GM18502 (cell line): ENCODE results near the gene TEKT5.

ENCODE experiments used
- ATAC-seq: cut with Tn5 transposase; IDR thresholded peaks from one replicate; pipeline ENCODE4 v1.9.1; 2021; ENCODE audit warnings: mild to moderate bottlenecking; ENCODE audit not compliant: unreplicated experiment, poor library complexity

Gene TEKT5

DNA sequence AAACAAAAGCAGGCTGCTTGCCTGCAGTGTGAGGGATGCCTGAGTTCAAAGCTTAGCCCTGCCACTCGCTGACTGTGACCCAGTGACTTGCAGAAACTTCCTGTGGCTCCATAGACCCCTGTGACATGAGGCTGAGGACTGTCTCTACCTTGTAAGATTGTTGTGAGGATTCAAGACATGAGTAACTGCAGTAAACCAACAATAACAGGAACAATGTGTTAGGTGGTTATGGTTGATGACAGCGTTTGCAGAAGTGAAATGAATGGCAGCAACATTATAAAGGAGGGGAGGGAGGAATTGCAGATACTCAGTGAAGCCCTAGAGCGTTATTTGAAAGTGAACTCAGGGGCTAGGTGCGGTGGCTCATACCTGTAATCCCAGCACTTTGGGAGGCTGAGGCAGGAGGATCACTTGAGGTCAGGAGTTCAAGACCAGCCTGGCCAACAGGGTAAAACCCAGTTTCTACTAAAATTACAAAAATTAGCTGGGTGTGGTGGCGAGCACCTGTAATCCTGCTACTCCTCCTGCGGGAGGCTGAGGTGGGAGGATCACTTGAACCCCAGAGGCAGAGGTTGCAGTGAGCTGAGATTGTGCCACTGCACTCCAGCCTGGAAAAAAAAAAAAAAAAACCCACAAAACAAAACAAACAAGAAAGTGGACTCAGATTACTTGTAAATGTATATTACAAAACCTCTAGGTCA, 80.8 kb downstream of the TEKT5 start:
- no peak for ATAC-seq

DNA sequence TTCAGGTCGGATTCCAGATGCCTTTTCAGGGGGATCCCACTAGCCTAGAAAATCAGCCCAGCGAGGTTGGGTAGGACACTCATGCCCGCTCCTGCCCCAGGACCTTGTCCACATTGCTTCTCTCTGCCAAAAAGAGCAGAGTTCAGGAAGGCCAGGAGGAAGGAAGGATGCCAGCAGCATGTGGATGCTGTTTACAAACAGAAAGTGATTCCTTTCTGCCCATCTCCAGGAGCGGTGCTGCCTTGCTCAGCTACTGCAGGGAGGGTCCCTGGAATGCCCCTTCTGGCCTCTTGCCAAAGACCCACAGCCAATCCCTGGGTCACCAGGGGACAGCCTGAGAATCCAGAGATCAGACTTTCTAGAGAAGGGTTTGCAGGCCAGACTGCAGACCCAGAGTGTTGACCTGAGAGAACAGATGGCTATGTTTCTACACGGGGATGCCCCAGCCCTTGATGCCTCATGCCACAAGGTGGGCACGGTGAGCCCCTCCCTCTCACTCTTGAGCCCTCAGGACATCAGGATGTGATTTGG, 82.0 kb downstream of the TEKT5 start:
- no peak for ATAC-seq

DNA sequence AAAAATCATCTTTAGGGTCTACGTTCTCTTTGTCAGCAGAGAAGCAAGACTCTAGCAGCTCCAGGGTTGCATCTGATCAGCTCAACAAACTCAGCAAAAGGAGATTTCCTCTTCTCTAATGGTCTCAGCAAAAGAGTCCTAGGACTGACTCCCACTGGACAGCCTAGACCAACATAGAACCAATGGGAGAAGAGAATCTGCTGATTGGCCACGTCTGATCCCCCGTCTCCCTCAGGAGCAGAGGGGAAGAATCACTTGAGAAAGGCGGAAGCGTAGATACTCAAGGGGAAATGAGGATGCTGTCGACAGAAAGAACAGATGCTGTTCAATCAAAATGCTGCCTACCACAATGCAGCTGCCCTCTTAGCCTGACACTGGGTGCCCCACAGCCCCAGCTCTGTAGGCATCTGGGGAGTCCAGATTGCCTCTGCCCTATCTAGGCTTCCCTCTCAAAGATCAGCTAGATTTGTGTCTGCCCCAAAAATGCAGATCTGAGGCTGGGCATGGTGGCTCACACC, 82.8 kb downstream of the TEKT5 start:
- no peak for ATAC-seq

DNA sequence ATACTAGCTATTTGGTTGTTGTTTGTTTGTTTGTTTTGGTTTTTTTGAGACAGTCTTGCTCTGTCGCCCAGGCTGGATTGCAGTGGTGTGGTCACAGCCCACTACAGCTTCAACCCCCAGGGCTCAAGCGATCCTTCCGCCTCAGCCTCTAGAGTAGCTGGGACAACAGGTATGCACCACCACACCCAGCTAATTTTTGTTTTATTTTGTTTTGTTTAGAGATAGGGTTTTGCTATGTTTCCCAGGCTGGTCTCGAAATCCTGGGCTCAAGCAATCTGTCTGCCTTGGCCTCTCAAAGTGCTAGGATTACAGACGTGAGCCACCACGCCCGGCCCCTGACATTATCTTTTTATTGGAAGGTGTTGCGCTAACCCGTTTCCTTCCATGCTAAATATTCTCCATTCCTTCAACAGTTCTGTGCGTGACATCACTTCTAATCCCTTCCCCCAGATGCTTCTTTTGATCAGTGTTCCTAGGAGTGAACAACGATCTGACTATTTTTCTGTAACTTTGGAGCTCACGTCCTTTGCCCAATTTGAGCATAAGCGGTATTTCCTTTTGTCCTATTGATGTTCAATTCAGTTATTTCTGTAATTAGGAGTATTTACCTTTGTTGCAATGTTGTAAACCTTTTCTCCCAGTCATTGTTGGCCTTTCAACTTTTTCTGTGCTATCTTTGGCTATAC, 84.1 kb downstream of the TEKT5 start:
- no peak for ATAC-seq

DNA sequence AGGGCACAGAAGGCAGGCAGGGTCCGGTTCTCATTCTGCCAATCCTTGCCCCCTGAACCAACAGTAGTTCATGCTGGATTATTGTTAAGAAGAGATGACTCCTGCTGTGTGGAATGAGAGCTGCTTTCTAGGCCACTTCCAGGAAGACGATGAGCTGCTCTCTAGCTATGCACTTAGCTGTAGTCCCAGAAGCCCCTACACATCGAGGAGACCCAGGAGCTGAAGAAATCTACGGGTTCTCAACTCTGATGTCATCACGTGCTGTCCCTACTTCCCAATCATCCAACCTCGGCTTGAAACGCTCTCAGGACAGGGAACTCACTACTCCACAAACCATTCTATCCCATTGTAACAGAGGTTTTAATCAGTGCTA, 85.3 kb downstream of the TEKT5 start:
- ATAC-seq = no peak

- no peak for ATAC-seq
Observed at GRCh38 chr16:10608687-10609401, 85.9 kb downstream of the TEKT5 start.

GRCh38 chr16:10607157-10607556, 87.6 kb downstream of the TEKT5 start:
- no peak for ATAC-seq

DNA sequence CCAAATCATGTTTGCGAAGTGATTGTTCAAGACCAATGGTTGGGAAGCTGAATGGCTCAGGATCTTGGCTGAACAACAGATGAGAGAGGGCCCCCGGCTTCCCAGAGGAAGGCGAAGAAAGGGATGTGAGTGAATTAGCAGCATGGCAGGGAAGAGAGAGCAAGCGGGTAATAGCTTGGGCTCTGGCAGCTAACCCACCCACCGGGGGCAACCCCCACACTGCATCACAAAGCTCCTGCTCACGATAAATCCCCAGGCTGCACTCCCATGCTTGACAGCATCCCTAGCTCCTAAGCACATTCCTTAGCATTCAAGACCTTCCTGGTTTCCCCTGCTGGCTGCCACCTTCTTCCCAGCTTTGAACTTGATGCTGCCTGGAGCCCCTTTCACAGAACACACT, 88.1 kb downstream of the TEKT5 start:
- ATAC-seq = no peak

DNA sequence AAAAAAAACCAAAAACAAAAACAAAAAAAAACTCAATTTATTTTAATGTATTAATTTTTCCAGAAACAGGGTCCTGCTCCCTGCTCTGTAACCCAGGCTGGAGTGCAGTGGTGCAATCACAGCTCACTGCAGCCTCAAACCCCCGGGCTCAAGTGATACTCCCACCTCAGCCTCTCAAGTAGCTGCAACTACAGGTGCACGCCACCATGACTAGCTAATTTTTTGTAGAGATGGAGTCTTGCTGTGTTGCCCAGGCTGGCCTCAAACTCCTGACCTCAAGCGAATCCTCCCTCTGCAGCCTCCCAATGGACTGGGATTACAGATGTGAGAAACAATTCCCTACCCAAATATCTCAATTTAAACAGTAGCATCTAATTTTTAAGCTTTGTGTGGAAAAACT, 89.1 kb downstream of the TEKT5 start:
- no peak for ATAC-seq

DNA sequence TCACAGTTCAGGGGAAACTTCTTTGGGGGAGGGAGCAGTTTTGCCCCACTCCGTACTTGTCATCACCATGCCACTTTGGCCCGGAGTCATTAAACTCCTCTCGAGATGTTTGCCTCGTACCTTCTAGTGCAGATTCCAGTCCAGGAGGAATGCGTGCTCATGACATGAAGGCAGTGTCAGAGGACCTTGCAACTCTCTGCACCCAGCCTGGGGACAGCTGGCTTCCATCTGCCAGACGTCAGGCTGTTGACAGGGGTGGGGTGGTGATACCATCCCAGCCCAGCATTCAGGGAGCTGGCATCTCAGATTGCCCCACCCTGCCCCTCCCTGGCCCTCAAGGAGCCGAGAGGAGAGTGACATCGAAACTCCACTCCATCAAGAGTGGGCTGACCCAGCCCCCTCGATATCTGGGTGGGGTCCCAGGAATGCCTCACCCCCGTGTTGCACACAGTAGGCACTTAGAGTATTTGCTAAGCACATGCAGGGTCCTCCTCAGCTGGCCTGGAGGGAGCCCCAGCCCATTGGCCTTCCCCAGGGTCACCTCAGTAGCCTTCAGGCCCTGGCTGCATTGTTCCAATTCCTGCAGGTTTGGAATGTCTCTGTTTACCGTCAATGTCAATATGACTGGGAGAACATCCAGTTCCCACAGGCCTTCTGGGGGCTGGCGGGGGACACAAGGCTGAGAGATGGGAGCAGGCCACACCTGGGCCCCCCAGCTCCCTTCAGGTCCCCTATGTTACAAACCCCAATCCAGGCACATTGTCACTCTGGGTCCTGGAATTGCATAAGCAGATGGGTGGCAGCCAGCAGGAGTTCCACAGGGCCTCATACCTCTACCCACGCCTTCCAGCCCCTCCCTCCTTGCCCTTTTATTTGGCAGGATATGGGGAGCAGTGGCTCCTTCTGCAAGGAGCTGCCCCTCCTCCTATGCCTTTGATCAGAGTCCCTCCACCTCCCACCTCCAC, 93.0 kb downstream of the TEKT5 start:
- no peak for ATAC-seq

DNA sequence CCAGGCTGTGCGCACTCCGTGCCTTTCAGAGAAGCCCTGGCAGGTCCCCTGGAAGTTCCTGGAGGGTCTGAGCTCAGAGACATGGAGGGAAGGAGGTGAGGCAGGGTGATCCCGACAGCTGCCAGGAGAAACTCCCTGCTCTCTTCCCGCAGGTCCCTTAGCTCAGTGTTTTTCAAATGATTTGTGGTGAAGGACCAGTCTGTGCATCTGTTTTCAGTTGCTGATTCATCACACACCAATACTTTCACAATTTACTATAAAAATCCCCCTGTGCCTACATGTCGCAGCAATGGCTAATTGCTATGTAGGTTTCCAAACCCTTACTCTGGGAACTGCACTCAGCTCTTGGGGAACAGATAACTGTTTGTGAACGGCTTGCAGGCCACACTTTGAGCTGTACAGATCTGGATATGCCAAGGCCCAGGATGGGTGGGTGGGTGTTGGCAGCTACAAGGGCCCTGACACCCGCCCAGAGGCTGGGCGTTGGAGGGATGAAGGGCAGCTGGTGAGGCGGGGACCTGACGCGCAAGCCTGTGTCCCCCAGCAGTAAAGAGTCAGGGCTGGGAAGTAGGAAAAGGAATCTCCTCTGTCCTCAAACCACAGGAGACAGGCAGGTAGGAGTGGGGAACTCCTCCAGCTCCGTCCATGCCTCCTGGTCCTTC, 93.8 kb downstream of the TEKT5 start:
- peak; percentile 41 for ATAC-seq

DNA sequence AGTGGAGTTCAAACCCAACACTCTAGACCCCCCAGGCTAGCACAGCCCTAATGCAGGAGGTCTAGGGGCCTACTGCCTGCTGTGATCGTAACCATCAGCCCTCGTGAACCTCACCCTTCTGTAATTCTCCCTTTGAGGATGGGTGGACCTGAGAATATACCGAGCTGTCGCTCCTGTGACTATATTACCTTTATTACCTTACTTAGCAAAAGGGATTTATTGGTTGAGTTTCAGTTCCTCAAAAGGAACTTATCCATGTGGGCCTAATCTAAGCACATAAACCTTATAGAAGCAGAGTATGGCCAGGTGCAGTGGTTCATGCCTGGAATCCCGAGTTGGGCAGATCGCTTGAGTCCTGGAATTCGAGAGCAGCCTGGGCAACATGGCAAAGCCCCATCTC, 95.1 kb downstream of the TEKT5 start:
- no peak for ATAC-seq

DNA sequence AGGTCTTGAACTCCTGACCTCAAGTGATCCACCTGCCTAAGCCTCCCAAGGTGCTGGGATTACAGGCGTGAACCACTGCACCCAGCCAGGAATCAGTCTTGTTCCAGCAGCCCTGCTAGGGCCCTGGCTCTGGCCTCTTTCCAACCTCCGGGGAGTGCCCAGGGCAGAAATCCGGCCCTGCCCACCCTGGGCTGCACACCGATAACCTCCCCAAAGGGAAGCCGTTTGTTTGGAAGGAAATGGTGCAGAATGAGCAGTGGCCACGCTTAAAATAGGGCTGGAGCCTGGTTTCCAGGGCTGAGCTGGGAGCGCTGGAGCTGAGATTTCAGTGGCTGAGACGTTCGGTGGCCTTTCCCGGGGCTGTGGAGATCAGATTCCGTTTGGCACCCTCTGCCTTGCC, 96.6 kb downstream of the TEKT5 start:
- no peak for ATAC-seq

- no peak for ATAC-seq
Observed at GRCh38 chr16:10597187-10597601, 97.5 kb downstream of the TEKT5 start.

GRCh38 chr16:10594312-10594950, 100.3 kb downstream of the TEKT5 start:
- ATAC-seq = no peak

- no peak for ATAC-seq
Observed at GRCh38 chr16:10592611-10593010, 102.1 kb downstream of the TEKT5 start.

- no peak for ATAC-seq
Observed at GRCh38 chr16:10590342-10590741, 104.4 kb downstream of the TEKT5 start.

DNA sequence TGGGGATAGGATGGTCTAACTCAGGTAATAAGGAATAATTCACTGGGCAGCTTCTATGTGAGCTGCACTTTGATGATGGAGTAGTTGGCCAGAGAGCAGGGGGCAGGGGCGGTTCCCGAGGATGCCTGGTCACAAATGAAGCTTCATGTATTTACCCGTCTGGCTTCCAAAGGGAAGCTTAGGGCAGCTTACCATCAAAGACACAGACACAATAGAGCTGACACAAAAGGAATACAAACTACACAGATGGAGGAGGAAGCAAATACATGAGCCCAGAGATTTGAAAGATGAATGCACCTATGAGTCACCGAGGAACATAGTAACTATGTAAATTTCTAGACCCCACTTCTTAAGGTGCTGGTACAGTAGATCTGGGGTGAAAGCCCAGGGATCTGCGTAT, 105.6 kb downstream of the TEKT5 start:
- ATAC-seq = no peak

DNA sequence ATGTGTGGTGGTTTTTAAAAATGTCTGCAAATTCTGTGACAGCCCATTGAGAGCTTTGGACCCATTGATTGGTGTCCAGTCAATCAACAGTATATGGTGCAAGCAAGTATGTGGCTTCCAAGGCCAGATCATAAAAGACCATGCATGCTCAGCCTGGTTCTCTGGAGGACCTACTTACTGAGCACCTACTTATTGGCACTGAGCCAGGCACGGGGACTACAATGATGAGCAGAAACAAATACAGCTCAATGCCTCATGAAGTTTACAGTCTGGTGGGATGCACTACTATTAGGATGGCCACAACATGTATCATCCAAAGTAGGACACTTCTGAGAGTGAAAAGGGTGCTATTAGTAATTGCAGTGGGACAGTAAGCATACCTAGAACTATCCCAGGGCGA, 107.1 kb downstream of the TEKT5 start:
- ATAC-seq = no peak
